ENCODE data around the gene WRNIP1.

The WRNIP1 gene

DNA sequence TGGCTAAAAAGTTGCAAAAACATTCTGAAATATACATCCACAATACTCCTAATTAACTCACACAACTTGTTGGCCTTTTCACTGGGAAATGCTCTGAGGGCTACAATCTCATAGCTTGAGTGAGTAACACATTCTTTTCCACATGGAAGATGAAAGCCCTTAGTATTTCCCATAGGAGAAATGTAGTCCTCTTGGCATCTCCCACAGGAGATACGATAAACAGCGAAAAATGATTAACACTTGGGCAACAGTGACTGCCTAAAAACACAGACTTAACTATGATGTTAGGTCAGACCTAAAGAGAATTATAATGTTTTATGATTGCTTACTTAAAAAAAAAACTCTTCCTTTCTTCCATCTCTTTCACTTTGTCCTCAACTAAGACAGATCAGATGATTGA, 23.4 kb upstream of the WRNIP1 start:
- no peak overlapping the region for H3K27ac ChIP-seq
- TF ChIP-seq, protein P1, sequence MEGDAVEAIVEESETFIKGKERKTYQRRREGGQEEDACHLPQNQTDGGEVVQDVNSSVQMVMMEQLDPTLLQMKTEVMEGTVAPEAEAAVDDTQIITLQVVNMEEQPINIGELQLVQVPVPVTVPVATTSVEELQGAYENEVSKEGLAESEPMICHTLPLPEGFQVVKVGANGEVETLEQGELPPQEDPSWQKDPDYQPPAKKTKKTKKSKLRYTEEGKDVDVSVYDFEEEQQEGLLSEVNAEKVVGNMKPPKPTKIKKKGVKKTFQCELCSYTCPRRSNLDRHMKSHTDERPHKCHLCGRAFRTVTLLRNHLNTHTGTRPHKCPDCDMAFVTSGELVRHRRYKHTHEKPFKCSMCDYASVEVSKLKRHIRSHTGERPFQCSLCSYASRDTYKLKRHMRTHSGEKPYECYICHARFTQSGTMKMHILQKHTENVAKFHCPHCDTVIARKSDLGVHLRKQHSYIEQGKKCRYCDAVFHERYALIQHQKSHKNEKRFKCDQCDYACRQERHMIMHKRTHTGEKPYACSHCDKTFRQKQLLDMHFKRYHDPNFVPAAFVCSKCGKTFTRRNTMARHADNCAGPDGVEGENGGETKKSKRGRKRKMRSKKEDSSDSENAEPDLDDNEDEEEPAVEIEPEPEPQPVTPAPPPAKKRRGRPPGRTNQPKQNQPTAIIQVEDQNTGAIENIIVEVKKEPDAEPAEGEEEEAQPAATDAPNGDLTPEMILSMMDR (conservative IDR thresholded peaks at IDR 0.05), result no peak
- no peak for TF ChIP-seq ZFX (IDR thresholded peaks at IDR 0.05)

DNA sequence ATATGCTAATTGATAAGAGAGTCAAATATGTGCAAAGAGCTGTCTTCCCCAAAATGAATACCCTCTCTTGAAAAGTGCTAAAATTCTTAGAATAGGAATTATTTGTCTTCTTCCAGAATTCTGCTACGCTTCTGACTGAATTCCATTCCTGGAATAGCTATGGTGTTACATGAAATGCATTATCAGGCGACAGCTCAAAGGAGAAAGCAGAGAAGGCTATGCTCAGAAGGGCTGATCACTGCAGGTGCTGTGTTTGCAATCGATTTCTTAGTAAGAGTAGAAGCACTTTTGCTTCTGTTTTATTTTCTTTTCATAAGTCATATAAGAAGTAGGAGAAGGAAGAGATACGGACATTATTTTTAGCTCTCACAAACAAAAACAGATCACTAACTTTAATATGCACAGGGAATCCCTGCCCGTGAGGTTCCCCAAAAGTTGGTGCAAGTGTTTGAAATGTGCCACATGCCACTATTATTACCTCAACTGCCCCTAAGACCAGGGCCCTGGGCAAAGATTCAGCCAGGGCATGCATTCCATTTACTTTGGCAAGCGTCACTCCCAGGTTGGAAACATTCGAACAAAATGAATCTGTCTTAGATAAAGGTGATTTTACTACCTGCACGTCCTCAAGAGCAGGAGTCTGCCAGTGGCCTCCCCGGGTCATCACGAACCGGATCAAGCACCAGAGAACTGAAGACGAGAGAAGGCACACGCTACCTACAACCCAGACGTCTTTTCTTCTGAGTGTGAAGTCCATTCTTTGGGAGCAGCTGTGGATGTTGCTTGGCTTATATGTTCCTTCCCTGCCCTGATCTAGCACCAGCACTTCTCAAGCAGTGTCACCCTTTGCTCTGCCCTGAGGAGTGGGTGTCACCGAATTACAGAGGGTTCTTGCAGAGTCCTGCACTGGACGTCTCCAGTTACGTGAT, 21.6 kb upstream of the WRNIP1 start:
- no peak for TF ChIP-seq ZFX (IDR thresholded peaks at IDR 0.05)
- TF ChIP-seq, protein P1 (conservative IDR thresholded peaks at IDR 0.05), result no peak
- peak overlapping the region; percentile 36 for H3K27ac ChIP-seq

DNA sequence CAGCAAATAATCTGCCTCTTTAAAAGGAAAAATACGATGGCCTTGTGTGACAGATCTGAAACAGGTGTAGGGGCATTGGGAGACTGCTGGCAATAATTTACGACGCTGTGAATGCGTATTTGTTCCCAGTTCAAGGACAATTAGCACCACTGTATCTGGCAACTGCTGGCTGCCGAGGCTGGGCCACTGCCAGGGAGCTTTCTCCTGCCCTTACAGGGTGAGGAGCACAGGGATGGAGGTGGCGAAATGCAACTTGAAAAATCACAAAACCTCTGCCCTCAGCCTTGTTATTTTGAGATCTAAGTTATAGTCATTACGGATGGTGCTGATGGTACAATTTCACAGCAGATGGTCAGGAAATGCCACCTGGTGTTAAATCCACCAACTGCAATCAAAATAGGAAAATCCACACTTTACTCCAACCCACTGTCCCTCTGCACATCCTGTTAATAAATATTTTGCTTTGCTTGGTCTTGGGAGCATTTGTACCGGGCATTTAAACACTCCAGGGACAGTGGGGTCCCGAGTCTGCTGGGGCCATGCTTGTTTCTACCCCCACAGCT, 20.9 kb upstream of the WRNIP1 start:
- H3K27ac ChIP-seq, result peak overlapping the region; percentile 36
- no peak for TF ChIP-seq ZFX (IDR thresholded peaks at IDR 0.05)
- TF ChIP-seq, protein P1 (conservative IDR thresholded peaks at IDR 0.05), result peak; percentile 68

DNA sequence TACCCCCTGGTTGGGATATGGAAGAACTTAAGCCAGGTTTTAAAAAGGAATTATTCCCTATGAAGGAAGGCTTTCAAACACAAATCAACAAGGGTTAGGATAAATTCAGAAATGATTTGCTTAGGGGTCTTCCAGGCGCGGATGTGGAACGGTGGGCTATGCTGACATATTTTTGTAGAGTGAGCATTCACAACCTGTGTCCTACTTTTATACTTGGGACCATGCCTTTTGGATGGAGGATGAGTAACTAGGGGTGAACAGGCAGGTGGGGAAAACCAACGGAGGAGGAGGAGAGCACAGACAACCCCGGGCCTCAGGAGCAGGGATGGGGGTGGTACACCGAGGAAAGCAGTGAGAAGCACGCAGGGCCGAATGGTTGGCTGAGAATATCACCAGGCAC, 20.4 kb upstream of the WRNIP1 start:
- TF ChIP-seq, protein P1 (conservative IDR thresholded peaks at IDR 0.05), result no peak; the same call in 1 of the 2 replicates
- TF ChIP-seq ZFX (IDR thresholded peaks at IDR 0.05), result no peak
- peak overlapping the region; percentile 36; the same call in 1 of the 2 replicates for H3K27ac ChIP-seq

DNA sequence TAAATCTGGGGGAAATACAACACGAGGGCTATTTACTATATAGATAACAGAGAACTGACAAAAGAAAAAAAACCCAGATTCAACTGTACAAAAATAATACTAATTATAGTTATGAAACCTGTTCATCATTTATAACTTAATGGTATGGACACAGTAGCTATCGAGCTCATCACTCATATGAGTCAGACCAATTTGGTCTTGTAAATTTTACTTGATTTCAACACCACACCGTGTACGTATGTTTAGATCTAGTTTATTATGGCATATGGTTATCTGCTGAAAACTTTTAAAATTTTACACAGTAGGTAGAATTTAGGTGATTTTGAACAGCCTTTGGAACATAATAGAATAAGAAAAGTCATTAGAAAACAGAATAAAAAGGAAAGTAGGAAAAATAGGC, 19.9 kb upstream of the WRNIP1 start:
- TF ChIP-seq ZFX (IDR thresholded peaks at IDR 0.05), result no peak
- TF ChIP-seq, protein P1 (conservative IDR thresholded peaks at IDR 0.05), result no peak
- no peak overlapping the region for H3K27ac ChIP-seq

DNA sequence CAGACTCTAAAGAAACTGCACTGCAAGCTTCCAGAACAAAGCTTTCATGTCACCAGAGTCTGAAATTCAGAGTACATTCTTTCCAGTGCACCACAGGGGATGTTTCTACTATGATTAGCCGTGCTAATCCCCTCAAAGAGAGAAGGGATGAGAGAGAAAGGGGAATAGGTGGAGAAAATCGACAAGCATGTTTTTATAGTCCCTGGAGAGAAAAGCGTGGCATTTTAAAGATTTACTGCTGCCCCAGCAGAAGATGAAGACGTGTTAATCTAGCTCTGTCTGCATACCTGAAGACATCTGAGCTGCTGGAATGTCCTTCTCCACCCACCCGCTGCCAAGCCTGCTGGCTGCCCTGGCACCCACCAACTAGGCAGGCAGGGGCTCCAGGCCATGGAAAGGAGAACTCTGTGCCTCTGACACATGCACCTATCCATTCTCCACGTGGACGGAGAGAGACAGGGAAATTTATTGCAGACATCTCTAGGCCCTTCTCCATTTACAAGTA, 18.6 kb upstream of the WRNIP1 start:
- TF ChIP-seq, protein P1 (conservative IDR thresholded peaks at IDR 0.05), result no peak
- no peak for TF ChIP-seq ZFX (IDR thresholded peaks at IDR 0.05)
- no peak overlapping the region for H3K27ac ChIP-seq

DNA sequence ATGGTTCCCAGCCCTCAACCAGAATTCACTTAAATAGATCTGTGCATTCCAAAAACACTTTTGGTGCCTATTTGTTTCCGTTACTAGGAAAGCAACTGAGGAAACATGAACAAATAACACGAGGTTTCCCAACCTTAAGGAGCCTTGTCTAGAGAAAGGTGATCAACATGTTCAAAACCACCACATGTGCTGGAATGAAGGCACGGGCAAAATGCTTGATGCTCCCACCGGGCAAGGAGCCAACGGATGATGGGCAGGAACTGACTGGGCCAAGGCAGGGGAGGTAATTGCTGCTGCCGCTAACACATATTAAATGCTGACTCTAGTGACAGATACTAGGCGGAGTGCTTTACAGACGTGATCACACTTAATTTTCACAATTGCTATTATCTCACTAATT, 17.0 kb upstream of the WRNIP1 start:
- no peak overlapping the region for H3K27ac ChIP-seq
- TF ChIP-seq, protein P1 (conservative IDR thresholded peaks at IDR 0.05), result no peak
- TF ChIP-seq ZFX (IDR thresholded peaks at IDR 0.05), result no peak

All from C4-2B (cell line).